GM12891 (cell line): ENCODE data around the gene SLC29A4.
"Not testable (repeated sequence)": the region's sequence is repeated elsewhere in the genome, so short reads cannot be mapped to it uniquely, and the experiment has no call there.

Experiments used
- PAX5 ChIP-seq: IDR thresholded peaks from 2 replicates; pipeline ENCODE4 v1.6.1; 2011; ENCODE audit warnings: low read length, moderate library complexity, mild to moderate bottlenecking; ENCODE audit not compliant: insufficient read depth, severe bottlenecking
- POLR2AphosphoS5 ChIP-seq: IDR thresholded peaks from 2 replicates; pipeline ENCODE4 v1.6.1; 2011; ENCODE audit warnings: low read depth, low read length, control low read depth
- TAF1 ChIP-seq: IDR thresholded peaks from 2 replicates; pipeline ENCODE4 v1.6.1; 2011; ENCODE audit warnings: low read depth, low read length, control low read depth

DNA sequence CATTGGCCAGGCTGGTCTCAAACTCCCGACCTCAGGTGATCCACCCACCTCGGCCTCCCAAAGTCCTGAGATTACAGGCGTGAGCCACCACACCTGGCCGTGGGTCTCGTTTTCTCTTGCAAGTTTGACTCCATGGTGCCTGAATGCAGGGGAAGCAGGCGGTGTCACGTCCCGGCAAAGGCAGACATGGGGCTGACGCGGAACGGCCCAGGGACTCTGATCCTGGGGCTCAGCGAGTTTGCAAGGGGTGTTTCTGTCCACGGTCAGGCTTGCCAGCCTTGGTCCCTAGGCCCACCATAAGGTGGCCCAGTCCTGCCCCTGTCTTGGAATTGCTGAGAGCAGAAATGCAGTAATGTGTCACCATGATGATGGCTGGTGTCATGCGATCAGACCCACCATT, 6.6 kb upstream of the SLC29A4 start:
- not testable (repeated sequence) for TF ChIP-seq TAF1, PAX5, POLR2AphosphoS5
